Measurements from ENCODE around the gene SLC6A19.

Gene SLC6A19

GRCh38 chr5:1181451-1182359 is 19.7 kb upstream of the SLC6A19 start:
- DNase-seq = no peak

GRCh38 chr5:1182360-1182632 is 19.1 kb upstream of the SLC6A19 start:
- DNase-seq = no peak

GRCh38 chr5:1182633-1183423 is 18.6 kb upstream of the SLC6A19 start:
- DNase-seq = no peak

- DNase-seq = no peak
These were observed 17.8 kb upstream of the SLC6A19 start for GRCh38 chr5:1183424-1184162.

- no peak for DNase-seq
These were observed 17.3 kb upstream of the SLC6A19 start for GRCh38 chr5:1184163-1184470.

- DNase-seq = no peak
These were observed 16.9 kb upstream of the SLC6A19 start for GRCh38 chr5:1184481-1184880.

GRCh38 chr5:1185038-1185627 is 16.3 kb upstream of the SLC6A19 start:
- no peak for DNase-seq

- DNase-seq = no peak
These were observed 15.6 kb upstream of the SLC6A19 start for GRCh38 chr5:1185629-1186350.

GRCh38 chr5:1186351-1187233 is 14.8 kb upstream of the SLC6A19 start:
- no peak for DNase-seq

GRCh38 chr5:1187234-1187949 is 14.0 kb upstream of the SLC6A19 start:
- no peak for DNase-seq

- DNase-seq = no peak
These were observed 13.5 kb upstream of the SLC6A19 start for GRCh38 chr5:1187950-1188334.

- DNase-seq = no peak
These were observed 12.9 kb upstream of the SLC6A19 start for GRCh38 chr5:1188464-1188863.

- DNase-seq = no peak
These were observed 12.1 kb upstream of the SLC6A19 start for GRCh38 chr5:1189269-1189668.

GRCh38 chr5:1190278-1190677 is 11.1 kb upstream of the SLC6A19 start:
- no peak for DNase-seq

- DNase-seq = no peak
These were observed 10.6 kb upstream of the SLC6A19 start for GRCh38 chr5:1190837-1191239.

- DNase-seq = no peak
These were observed 8.3 kb upstream of the SLC6A19 start for GRCh38 chr5:1192971-1193590.

- no peak for DNase-seq
These were observed 7.8 kb upstream of the SLC6A19 start for GRCh38 chr5:1193591-1193985.

- no peak for DNase-seq
These were observed 7.0 kb upstream of the SLC6A19 start for GRCh38 chr5:1194378-1194777.

- no peak for DNase-seq
These were observed 6.0 kb upstream of the SLC6A19 start for GRCh38 chr5:1195439-1195838.

GRCh38 chr5:1195916-1196315 is 5.5 kb upstream of the SLC6A19 start:
- no peak for DNase-seq

GRCh38 chr5:1196562-1196961 is 4.8 kb upstream of the SLC6A19 start:
- no peak for DNase-seq
